Right lobe of liver (tissue), 6 donors: ENCODE measurements around the gene BICDL2. TPM values are rescaled to one million over a fixed set of nuclear protein-coding genes. Genes with fewer than 3 reads are reported as not detected.

Experiments used
- ATAC-seq, 4 donors: fragments of 200-7000 bp; cut with Tn5 transposase; one replicate each; pipeline ENCODE4 v1.9.1; 2020; ENCODE audit warnings: mild to moderate bottlenecking in 4 of 4, moderate library complexity in 4 of 4
- DNase-seq, 3 donors: peaks; one replicate each; pipeline ENCODE4 v3.0.0-alpha.2; 2020
- H3K27ac ChIP-seq, 3 donors: fragments of 200-600 bp; one replicate each; pipeline ENCODE4 v1.8.0; 2022
- H3K27me3 ChIP-seq, 2 donors: fragments of 200-600 bp; one replicate each; pipeline ENCODE4 v1.8.0; 2022
- H3K36me3 ChIP-seq, 4 donors: fragments of 200-600 bp; sonication (generic) in 1 of 4; one replicate each; pipeline versions ENCODE4 v1.5.1 to v1.8.0; 2017 to 2022; ENCODE audit warnings: control low read depth in 1 of 4
- H3K4me1 ChIP-seq, 4 donors: fragments of 200-600 bp; sonication (generic) in 1 of 4; one replicate each; pipeline versions ENCODE4 v1.5.1 to v1.8.0; 2017 to 2022; ENCODE audit warnings: control low read depth in 1 of 4
- H3K4me3 ChIP-seq, 3 donors: fragments of 200-600 bp; one replicate each; pipeline ENCODE4 v1.8.0; 2022
- H3K9me3 ChIP-seq, 4 donors: fragments of 200-600 bp; sonication (generic) in 1 of 4; one replicate each; pipeline versions ENCODE4 v1.5.1 to v1.8.0; 2017 to 2022; ENCODE audit warnings: control low read depth in 1 of 4
- POLR2A ChIP-seq: fragments of 450-650 bp; IDR thresholded peaks from one replicate; pipeline ENCODE4 v1.6.1; 2017; ENCODE audit warnings: antibody characterized with exemption, mild to moderate bottlenecking
- WGBS: methylation state at CpG from one replicate; pipeline ENCODE4 v1.1.6; 2018; ENCODE audit warnings: low coverage, low lambda C conversion rate; ENCODE audit not compliant: insufficient coverage; ENCODE audit errors: missing lambda C conversion rate; 5-methylcytosine and 5-hydroxymethylcytosine counted together
- intact Hi-C, 2 donors: fragments of 100-400 bp; cut with DNase I; formaldehyde crosslinking; loops; one replicate each; pipeline versions ENCODE4 v1.11.2 to v1.14.1; 2022
- total RNA-seq, 6 experiments: library from RNA; depleted of rRNA in 2 of 6; stranded (reverse); fragments of >200 nt in 2 of 6; fragmentation: NEBNext Ultra II Directional in 3 of 6; extraction: Animal tissue kit (Norgen Biotek cat#: 25700) in 3 of 6; gene quantifications; one replicate each; pipeline versions ENCODE4 v1.1.0 to v1.2.4, GENCODE V29; 2016 to 2023
- TF ChIP-seq, protein P1 (sequence below), 4 donors: fragments of 200-600 bp in 3 of 4; fragments of 450-650 bp in 1 of 4; IDR thresholded peaks; one replicate each; pipeline versions ENCODE4 v1.5.1 to v1.8.0; 2016 to 2022; ENCODE audit warnings: antibody characterized with exemption in 4 of 4, mild to moderate bottlenecking in 2 of 4
- donor health status: DM: no; HTN: yes; CAD: no.
- donor health status: DM: no; HTN: no; CAD: no.
- donor health status: DM: no; HTN: no; CAD: no.
- donor health status: DM: no; HTN: yes; CAD: no.
- donor health status: DM: no; HTN: yes; CAD: no.

BICDL2 gene
- total RNA-seq, 6 experiments from 2014 or later, result 0.11 to 0.58 (median 0.48) TPM; not detected in 1

DNA sequence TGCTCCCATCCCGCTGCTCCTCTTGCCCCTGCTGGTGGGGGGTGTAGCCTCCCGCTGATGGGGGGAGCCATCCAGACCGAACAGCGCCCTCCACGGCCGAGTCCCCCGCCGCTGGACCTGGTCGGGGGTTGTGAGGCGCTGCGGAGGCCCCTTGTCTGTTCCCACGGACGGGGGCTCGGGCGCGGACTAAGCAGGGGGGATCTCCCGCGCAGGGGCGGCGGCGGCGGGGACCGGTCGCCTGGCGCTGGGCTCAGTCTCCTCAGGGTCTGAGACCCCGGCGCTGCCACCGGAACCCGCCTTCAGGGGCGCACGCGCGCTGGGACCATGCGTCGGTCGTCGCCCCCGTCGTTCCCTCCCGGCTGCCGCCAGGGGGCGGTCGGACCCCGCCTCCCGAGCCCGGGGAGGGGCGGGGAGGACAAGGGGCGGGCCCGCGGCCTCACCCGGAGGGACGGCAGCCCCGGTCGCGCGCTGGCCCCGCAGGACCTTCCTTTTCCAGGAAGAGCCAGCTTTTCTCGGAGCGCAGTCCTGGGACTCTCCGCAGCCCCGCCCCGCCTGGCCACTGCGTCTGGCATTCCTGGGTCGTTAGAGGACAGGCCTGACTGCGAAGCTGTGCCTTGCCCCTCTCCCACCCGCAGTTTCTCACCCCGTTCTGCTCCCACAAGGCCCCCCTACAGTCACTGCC, 22.4 kb upstream of the BICDL2 start:
- DNase-seq, result peak; percentile 92 to 97 (median 94)
- Histone ChIP-seq H3K4me1 (peaks cover 0 to 17% (median 3%) of the 10 kb centered on the region in 4 donors), H3K36me3 (no peaks in the 10 kb centered on the region), H3K27me3 (no peaks in the 10 kb centered on the region), H3K27ac (peak overlapping the region; percentile 87 to 94 (median 93)), H3K9me3 (no peaks in the 10 kb centered on the region), H3K4me3 (peak overlapping the region; percentile 93 to 96 (median 94))
- intact Hi-C loops, result no loop called here
- peak; percentile 87 to 98 (median 94) for ATAC-seq
- WGBS, result no CpG with 5 or more reads among the region's 67 CpGs
- TF ChIP-seq, protein P1, sequence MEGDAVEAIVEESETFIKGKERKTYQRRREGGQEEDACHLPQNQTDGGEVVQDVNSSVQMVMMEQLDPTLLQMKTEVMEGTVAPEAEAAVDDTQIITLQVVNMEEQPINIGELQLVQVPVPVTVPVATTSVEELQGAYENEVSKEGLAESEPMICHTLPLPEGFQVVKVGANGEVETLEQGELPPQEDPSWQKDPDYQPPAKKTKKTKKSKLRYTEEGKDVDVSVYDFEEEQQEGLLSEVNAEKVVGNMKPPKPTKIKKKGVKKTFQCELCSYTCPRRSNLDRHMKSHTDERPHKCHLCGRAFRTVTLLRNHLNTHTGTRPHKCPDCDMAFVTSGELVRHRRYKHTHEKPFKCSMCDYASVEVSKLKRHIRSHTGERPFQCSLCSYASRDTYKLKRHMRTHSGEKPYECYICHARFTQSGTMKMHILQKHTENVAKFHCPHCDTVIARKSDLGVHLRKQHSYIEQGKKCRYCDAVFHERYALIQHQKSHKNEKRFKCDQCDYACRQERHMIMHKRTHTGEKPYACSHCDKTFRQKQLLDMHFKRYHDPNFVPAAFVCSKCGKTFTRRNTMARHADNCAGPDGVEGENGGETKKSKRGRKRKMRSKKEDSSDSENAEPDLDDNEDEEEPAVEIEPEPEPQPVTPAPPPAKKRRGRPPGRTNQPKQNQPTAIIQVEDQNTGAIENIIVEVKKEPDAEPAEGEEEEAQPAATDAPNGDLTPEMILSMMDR (IDR thresholded peaks at IDR 0.05), result peak; percentile 85 to 99 (median 91)
- peak; percentile 59 for TF ChIP-seq POLR2A

DNA sequence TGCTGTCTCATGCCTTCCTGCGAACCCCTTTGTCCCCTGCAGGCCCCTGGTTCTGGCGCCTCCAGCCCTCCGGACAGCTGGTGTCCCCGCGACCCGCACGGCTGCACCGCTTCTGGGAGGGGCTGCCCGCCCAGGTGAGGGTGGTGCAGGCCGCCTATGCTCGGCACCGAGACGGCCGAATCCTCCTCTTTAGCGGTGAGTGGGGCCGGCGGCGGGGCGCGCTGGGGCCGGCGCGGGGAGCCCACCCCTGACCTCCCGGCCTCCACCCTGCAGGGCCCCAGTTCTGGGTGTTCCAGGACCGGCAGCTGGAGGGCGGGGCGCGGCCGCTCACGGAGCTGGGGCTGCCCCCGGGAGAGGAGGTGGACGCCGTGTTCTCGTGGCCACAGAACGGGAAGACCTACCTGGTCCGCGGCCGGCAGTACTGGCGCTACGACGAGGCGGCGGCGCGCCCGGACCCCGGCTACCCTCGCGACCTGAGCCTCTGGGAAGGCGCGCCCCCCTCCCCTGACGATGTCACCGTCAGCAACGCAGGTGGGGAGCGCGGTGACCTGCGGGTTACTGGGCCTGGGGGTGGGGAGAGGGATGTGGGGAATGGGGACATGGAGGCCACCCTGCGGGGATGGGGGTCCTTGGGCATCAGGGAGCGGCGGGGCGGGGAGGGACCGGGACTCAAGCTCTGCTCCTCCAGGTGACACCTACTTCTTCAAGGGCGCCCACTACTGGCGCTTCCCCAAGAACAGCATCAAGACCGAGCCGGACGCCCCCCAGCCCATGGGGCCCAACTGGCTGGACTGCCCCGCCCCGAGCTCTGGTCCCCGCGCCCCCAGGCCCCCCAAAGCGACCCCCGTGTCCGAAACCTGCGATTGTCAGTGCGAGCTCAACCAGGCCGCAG, 21.6 kb upstream of the BICDL2 start:
- H3K4me1 ChIP-seq, result peaks cover 0 to 17% (median 3%) of the 10 kb centered on the region in 4 donors
- intact Hi-C loops, result no loop called here

DNA sequence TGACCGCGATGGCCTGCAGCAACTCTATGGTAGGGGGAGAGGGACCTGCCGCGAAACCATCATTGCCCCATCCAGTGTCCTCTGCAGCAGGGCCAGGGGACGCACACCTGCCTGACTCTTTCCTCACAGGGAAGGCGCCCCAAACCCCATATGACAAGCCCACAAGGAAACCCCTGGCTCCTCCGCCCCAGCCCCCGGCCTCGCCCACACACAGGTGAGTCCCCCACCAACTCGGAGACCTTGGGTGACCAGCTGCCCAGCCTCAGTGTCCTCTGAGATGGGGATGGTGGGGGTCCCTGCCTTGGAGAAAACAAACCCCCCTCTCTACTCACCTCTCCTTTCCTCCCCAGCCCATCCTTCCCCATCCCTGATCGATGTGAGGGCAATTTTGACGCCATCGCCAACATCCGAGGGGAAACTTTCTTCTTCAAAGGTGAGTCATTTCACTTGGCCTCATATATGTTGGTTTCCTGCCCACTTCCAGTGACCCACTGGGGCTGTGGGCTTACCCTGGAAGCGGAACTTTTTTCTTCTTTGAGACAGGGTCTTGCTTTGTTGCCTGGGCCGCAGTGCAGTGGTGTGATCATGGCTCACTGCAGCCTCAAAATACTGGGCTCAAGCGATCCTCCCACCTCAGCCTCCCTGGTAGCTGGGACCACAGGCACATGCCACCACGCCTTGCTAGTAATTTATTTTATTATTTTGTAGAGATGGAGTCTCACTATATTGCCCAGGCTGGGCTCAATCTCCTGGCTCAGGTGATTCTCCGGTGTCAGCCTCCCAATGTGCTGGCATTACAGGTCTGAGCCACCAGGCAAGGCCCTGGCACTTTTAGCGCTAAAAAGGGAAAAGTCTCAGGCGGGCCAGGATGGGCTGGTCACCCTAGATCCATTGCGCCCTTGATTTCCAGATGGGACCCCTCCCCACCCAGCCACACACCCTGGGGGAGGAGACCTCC, 20.7 kb upstream of the BICDL2 start:
- intact Hi-C loops, result no loop called here

More for the DNA sequence above, 21.6 kb upstream of the BICDL2 start:
- Histone ChIP-seq H3K27me3 (no peaks in the 10 kb centered on the region), H3K4me3 (peak overlapping the region; percentile 93 to 96 (median 94)), H3K9me3 (no peaks in the 10 kb centered on the region), H3K27ac (peak overlapping the region; percentile 87 to 94 (median 93)), H3K36me3 (no peaks in the 10 kb centered on the region)
- TF ChIP-seq, protein P1 (IDR thresholded peaks at IDR 0.05), result peak in 2 of 4 donors; percentile 2 to 6
- TF ChIP-seq POLR2A, result no peak
- DNase-seq (peak; percentile 70 to 74 (median 71)), ATAC-seq (peak; percentile 21 to 44 (median 29))
- 5% methylated on average over 19 of the region's 77 CpGs for WGBS

More for the DNA sequence above, 20.7 kb upstream of the BICDL2 start:
- peaks cover 0 to 17% (median 3%) of the 10 kb centered on the region in 4 donors for H3K4me1 ChIP-seq
- TF ChIP-seq, protein P1 (IDR thresholded peaks at IDR 0.05), result no peak
- TF ChIP-seq POLR2A, result no peak
- peak overlapping the region; percentile 93 to 96 (median 94) for H3K4me3 ChIP-seq
- no peak overlapping the region for H3K27ac ChIP-seq
- WGBS, result 91% methylated on average over 8 of the region's 22 CpGs
- DNase-seq, result no peak
- no peak for ATAC-seq
- H3K9me3 ChIP-seq, result no peaks in the 10 kb centered on the region
- no peaks in the 10 kb centered on the region for H3K36me3 ChIP-seq
- no peaks in the 10 kb centered on the region for H3K27me3 ChIP-seq
